ENCODE measurements around the gene LRP8.
A peak's percentile ranks its signal among the peaks of the same experiment; 100 is the strongest.

LRP8 gene

GRCh38 chr1:53336146-53336545 is 8.3 kb upstream of the LRP8 start:
- no peak for FAIRE-seq
- TF ChIP-seq POLR2AphosphoS5 (IDR thresholded peaks at IDR 0.05; ENCODE audit: low read depth, low read length) (no peak), POU2F2 (IDR thresholded peaks at IDR 0.05; ENCODE audit: low read depth, low read length) (no peak), POLR2A (IDR thresholded peaks at IDR 0.05; ENCODE audit: low read depth, low read length) (no peak), PAX5 (IDR thresholded peaks at IDR 0.05; ENCODE audit: insufficient read depth, low read length, severe bottlenecking) (no peak), TAF1 (IDR thresholded peaks at IDR 0.05; ENCODE audit: low read depth, low read length) (no peak), SPI1 (IDR thresholded peaks at IDR 0.05; ENCODE audit: low read depth, low read length) (no peak)

DNA sequence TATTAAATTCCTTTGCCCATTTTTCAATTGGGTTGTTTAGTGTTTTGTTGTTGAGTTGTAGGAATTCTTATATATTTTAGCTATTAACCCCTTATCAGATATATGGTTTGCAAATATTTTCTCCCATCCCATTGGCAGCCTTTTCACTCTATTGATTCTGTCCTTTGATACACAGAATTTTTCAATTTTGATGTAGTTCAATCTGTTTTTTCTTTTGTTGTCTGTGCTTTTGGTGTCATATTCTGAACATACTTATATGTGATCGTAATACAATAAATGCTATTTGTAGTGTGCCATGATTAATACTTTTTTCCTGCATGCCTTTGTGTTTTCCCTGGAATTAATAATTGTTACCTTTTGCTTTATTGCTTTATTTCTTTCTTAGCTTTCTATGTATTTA is 7.8 kb upstream of the LRP8 start:
- DNase-seq (ENCODE audit: insufficient read length, low spot score) (no peak), FAIRE-seq (no peak)
- TF ChIP-seq POLR2AphosphoS5 (IDR thresholded peaks at IDR 0.05; ENCODE audit: low read depth, low read length): no peak
- no peak for TF ChIP-seq POU2F2 (IDR thresholded peaks at IDR 0.05; ENCODE audit: low read depth, low read length)
- no peak for TF ChIP-seq PAX5 (IDR thresholded peaks at IDR 0.05; ENCODE audit: insufficient read depth, low read length, severe bottlenecking)

More at GRCh38 chr1:53336146-53336545, 8.3 kb upstream of the LRP8 start:
- no peak for DNase-seq (ENCODE audit: insufficient read length, low spot score)

GRCh38 chr1:53334781-53335180 is 6.9 kb upstream of the LRP8 start:
- DNase-seq (ENCODE audit: insufficient read length, low spot score) (no peak), FAIRE-seq (peak; percentile 77)
- no peak for TF ChIP-seq POLR2A (IDR thresholded peaks at IDR 0.05; ENCODE audit: low read depth, low read length)
- TF ChIP-seq SPI1 (IDR thresholded peaks at IDR 0.05; ENCODE audit: low read depth, low read length): 0 out of 2 replicates have a peak, but pooled peaks have one; percentile 9

DNA sequence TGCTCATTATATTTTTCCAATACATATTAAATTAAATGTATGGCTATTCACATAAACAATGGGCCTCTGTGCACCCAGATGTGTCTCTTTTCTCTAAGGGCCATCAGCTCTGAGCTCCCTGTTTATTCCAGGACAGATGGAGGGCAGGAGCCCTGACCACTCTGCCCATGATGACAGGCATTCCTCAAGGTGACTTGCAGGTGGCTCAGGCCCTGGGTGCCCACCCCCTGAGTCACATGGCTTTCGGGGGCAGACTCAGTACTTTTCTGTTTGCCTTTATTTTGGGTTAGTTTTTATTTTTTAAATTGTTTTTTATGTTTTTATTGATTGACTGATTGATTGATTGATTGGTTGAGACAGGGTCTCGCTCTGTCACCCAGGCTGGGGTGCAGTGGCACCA is 6.4 kb upstream of the LRP8 start:
- TF ChIP-seq TAF1 (IDR thresholded peaks at IDR 0.05; ENCODE audit: low read depth, low read length): no peak
- DNase-seq (ENCODE audit: insufficient read length, low spot score) (no peak), FAIRE-seq (no peak)

DNA sequence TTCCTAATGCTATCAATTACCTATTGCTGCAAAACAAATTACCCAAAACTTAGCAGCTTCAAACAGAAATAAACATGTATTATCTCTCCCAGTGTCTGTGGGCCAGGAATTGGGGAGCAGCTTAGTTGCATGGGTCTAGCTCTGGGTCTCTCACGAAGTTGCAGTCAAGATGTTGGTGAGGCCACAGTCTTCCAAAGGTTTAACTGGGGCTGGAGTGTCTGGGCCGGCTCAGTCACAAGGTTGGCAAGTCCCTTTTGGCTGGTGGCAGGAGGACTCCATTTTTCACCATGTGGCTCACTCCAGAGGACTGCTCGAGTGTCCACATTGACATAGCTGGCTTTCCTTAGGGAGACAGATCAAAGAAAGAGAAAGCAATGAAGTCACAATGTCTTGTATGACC is 5.0 kb upstream of the LRP8 start:
- DNase-seq (ENCODE audit: insufficient read length, low spot score) (no peak), FAIRE-seq (no peak)
- no peak for TF ChIP-seq POU2F2 (IDR thresholded peaks at IDR 0.05; ENCODE audit: low read depth, low read length)
- no peak for TF ChIP-seq PAX5 (IDR thresholded peaks at IDR 0.05; ENCODE audit: insufficient read depth, low read length, severe bottlenecking)
- TF ChIP-seq TAF1 (IDR thresholded peaks at IDR 0.05; ENCODE audit: low read depth, low read length): no peak
- TF ChIP-seq SPI1 (IDR thresholded peaks at IDR 0.05; ENCODE audit: low read depth, low read length): no peak
- no peak for TF ChIP-seq POLR2AphosphoS5 (IDR thresholded peaks at IDR 0.05; ENCODE audit: low read depth, low read length)
- no peak for TF ChIP-seq POLR2A (IDR thresholded peaks at IDR 0.05; ENCODE audit: low read depth, low read length)

DNA sequence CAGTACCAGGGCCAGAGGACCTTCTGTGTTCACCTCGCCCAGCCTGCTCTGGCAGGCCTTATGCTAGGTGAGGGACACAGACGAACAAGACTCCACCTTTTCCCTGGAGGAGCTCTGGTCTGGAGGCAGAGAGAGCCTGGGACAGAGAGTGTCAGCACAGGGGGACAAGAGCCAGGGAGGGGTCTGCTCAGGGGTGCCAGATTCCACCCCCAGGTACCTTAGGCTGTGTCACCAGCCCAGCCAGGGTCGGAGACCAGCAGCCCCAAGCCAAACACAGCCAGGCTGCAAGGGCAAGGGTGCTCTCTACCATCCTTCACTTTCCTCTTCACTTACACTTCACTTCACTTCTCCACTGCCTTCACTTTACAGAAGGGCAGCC is 4.3 kb upstream of the LRP8 start:
- FAIRE-seq: no peak
- no peak for DNase-seq (ENCODE audit: insufficient read length, low spot score)
- TF ChIP-seq POU2F2 (IDR thresholded peaks at IDR 0.05; ENCODE audit: low read depth, low read length) (no peak), PAX5 (IDR thresholded peaks at IDR 0.05; ENCODE audit: insufficient read depth, low read length, severe bottlenecking) (no peak), POLR2AphosphoS5 (IDR thresholded peaks at IDR 0.05; ENCODE audit: low read depth, low read length) (no peak), POLR2A (IDR thresholded peaks at IDR 0.05; ENCODE audit: low read depth, low read length) (no peak), TAF1 (IDR thresholded peaks at IDR 0.05; ENCODE audit: low read depth, low read length) (no peak), SPI1 (IDR thresholded peaks at IDR 0.05; ENCODE audit: low read depth, low read length) (no peak)

GRCh38 chr1:53331446-53332185 is 3.7 kb upstream of the LRP8 start:
- DNase-seq (ENCODE audit: insufficient read length, low spot score): no peak
- no peak for FAIRE-seq

GRCh38 chr1:53330819-53331218 is 2.9 kb upstream of the LRP8 start:
- no peak for DNase-seq (ENCODE audit: insufficient read length, low spot score)

More at GRCh38 chr1:53331446-53332185, 3.7 kb upstream of the LRP8 start:
- TF ChIP-seq POLR2AphosphoS5 (IDR thresholded peaks at IDR 0.05; ENCODE audit: low read depth, low read length) (no peak), PAX5 (IDR thresholded peaks at IDR 0.05; ENCODE audit: insufficient read depth, low read length, severe bottlenecking) (no peak), POLR2A (IDR thresholded peaks at IDR 0.05; ENCODE audit: low read depth, low read length) (no peak), POU2F2 (IDR thresholded peaks at IDR 0.05; ENCODE audit: low read depth, low read length) (no peak), TAF1 (IDR thresholded peaks at IDR 0.05; ENCODE audit: low read depth, low read length) (no peak), SPI1 (IDR thresholded peaks at IDR 0.05; ENCODE audit: low read depth, low read length) (no peak)

GRCh38 chr1:53328541-53329499 is 950 bp upstream of the LRP8 start:
- FAIRE-seq (no peak), DNase-seq (ENCODE audit: insufficient read length, low spot score) (no peak)
- TF ChIP-seq TAF1 (IDR thresholded peaks at IDR 0.05; ENCODE audit: low read depth, low read length) (no peak), POU2F2 (IDR thresholded peaks at IDR 0.05; ENCODE audit: low read depth, low read length) (no peak), POLR2A (IDR thresholded peaks at IDR 0.05; ENCODE audit: low read depth, low read length) (no peak), SPI1 (IDR thresholded peaks at IDR 0.05; ENCODE audit: low read depth, low read length) (no peak), POLR2AphosphoS5 (IDR thresholded peaks at IDR 0.05; ENCODE audit: low read depth, low read length) (no peak), PAX5 (IDR thresholded peaks at IDR 0.05; ENCODE audit: insufficient read depth, low read length, severe bottlenecking) (no peak)

More at GRCh38 chr1:53330819-53331218, 2.9 kb upstream of the LRP8 start:
- TF ChIP-seq POLR2A (IDR thresholded peaks at IDR 0.05; ENCODE audit: low read depth, low read length) (no peak), POLR2AphosphoS5 (IDR thresholded peaks at IDR 0.05; ENCODE audit: low read depth, low read length) (no peak), POU2F2 (IDR thresholded peaks at IDR 0.05; ENCODE audit: low read depth, low read length) (no peak), TAF1 (IDR thresholded peaks at IDR 0.05; ENCODE audit: low read depth, low read length) (no peak), PAX5 (IDR thresholded peaks at IDR 0.05; ENCODE audit: insufficient read depth, low read length, severe bottlenecking) (no peak), SPI1 (IDR thresholded peaks at IDR 0.05; ENCODE audit: low read depth, low read length) (no peak)
- FAIRE-seq: no peak

Measured in GM12891 (cell line).